Measurements from ENCODE around the gene SNU13. TPM values are rescaled to one million over a fixed set of nuclear protein-coding genes. Genes with fewer than 3 reads are reported as not detected.

Gene SNU13
- total RNA-seq, 1 donor from 2014 or later: 175 TPM

DNA sequence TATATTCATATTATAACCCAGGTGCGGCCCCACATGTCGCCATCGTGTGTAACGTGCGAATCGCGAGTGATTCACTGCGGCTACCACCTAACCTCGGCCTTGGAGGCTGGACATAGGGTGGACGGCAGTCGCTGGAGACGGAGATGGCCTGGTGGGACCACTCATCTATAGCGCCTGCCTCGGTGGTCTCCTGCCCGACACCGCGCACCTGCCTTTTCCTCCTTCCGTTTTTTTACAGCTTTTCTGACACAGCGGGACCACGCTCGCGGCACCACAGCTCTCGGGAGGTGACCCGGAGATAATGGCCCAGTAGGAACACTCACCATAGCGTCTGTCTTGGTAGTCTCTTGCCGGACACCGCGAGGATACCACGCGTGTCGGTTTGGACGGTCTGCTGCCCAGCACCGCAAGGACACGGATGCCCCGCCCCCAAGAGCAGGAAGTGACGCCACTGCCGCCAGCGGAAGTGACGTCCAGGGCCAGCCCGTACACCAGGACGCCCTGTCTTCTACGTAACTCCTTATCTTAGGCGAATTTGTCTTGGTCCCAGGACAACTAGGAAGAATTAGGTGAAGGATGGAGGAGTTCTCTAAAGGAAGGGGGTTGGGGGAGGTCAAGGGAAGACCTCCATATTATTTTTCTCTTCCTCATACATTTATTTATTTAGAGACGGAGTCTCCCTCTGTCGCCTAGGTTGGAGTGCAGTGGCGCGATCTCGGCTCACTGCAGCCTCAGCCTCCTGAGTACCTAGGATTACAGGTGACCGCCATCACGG lies 6.4 kb downstream of the SNU13 start:
- no peak for FAIRE-seq
- TF ChIP-seq EZH2 (IDR thresholded peaks at IDR 0.05; ENCODE audit: insufficient read depth, low read length): no peak
- TF ChIP-seq, protein P1, sequence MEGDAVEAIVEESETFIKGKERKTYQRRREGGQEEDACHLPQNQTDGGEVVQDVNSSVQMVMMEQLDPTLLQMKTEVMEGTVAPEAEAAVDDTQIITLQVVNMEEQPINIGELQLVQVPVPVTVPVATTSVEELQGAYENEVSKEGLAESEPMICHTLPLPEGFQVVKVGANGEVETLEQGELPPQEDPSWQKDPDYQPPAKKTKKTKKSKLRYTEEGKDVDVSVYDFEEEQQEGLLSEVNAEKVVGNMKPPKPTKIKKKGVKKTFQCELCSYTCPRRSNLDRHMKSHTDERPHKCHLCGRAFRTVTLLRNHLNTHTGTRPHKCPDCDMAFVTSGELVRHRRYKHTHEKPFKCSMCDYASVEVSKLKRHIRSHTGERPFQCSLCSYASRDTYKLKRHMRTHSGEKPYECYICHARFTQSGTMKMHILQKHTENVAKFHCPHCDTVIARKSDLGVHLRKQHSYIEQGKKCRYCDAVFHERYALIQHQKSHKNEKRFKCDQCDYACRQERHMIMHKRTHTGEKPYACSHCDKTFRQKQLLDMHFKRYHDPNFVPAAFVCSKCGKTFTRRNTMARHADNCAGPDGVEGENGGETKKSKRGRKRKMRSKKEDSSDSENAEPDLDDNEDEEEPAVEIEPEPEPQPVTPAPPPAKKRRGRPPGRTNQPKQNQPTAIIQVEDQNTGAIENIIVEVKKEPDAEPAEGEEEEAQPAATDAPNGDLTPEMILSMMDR (IDR thresholded peaks at IDR 0.05; ENCODE audit: insufficient read depth, low read depth, low read length): no peak
- peak overlapping the region; percentile 97 for H3K27ac Mint-ChIP-seq (ENCODE audit: unreplicated experiment)

GRCh38 chr22:41681616-41682015 lies 7.1 kb downstream of the SNU13 start:
- H3K9me3 ChIP-seq (ENCODE audit: insufficient read depth, low read depth, low read length): no peaks in the 10 kb centered on the region
- no peaks in the 10 kb centered on the region for H3K9me3 Mint-ChIP-seq (ENCODE audit: unreplicated experiment)
- H2AFZ ChIP-seq (ENCODE audit: low read depth, low read length): no peak overlapping the region
- FAIRE-seq (no peak), DNase-seq (ENCODE audit: low read depth) (no peak)
- peaks cover 4% of the 10 kb centered on the region for H3K4me1 ChIP-seq (ENCODE audit: insufficient read depth, low read length)
- peak overlapping the region; percentile 81 for H3K27ac ChIP-seq (ENCODE audit: low read depth, low read length)
- H3K27me3 Mint-ChIP-seq (ENCODE audit: low read depth, unreplicated experiment): no peaks in the 10 kb centered on the region
- peaks cover 90% of the 10 kb centered on the region for H3K79me2 ChIP-seq (ENCODE audit: insufficient read depth, low read length)
- H4K20me1 ChIP-seq (ENCODE audit: insufficient read depth, low read length): peaks cover 68% of the 10 kb centered on the region
- H3K9ac ChIP-seq (ENCODE audit: low read length): peak overlapping the region; percentile 92
- H3K4me3 ChIP-seq (ENCODE audit: insufficient read depth, low read depth, low read length): peak overlapping the region; percentile 74
- peak overlapping the region; percentile 84 for H3K4me2 ChIP-seq (ENCODE audit: low read length)
- H3K4me1 Mint-ChIP-seq (ENCODE audit: low read depth, unreplicated experiment): peaks cover 3% of the 10 kb centered on the region
- peaks cover 5% of the 10 kb centered on the region for H3K36me3 Mint-ChIP-seq (ENCODE audit: low read depth, unreplicated experiment)
- H3K27ac Mint-ChIP-seq (ENCODE audit: unreplicated experiment): no peak overlapping the region
- peaks cover 21% of the 10 kb centered on the region for H3K36me3 ChIP-seq (ENCODE audit: insufficient read depth, low read length)
- TF ChIP-seq, protein P1 (IDR thresholded peaks at IDR 0.05; ENCODE audit: insufficient read depth, low read depth, low read length): no peak
- no peak for TF ChIP-seq EZH2 (IDR thresholded peaks at IDR 0.05; ENCODE audit: insufficient read depth, low read length)
- H3K27me3 ChIP-seq (ENCODE audit: insufficient read depth, low read length): no peaks in the 10 kb centered on the region
- peak overlapping the region; percentile 97 for H3K4me3 Mint-ChIP-seq (ENCODE audit: unreplicated experiment)

More for the DNA sequence above, 6.4 kb downstream of the SNU13 start:
- no peaks in the 10 kb centered on the region for H3K27me3 ChIP-seq (ENCODE audit: insufficient read depth, low read length)
- peaks cover 93% of the 10 kb centered on the region for H3K79me2 ChIP-seq (ENCODE audit: insufficient read depth, low read length)
- H2AFZ ChIP-seq (ENCODE audit: low read depth, low read length): peak overlapping the region; percentile 67
- peak overlapping the region; percentile 81 for H3K27ac ChIP-seq (ENCODE audit: low read depth, low read length)
- H3K36me3 ChIP-seq (ENCODE audit: insufficient read depth, low read length): peaks cover 17% of the 10 kb centered on the region
- peaks cover 70% of the 10 kb centered on the region for H4K20me1 ChIP-seq (ENCODE audit: insufficient read depth, low read length)
- Mint-ChIP-seq H3K4me3 (ENCODE audit: unreplicated experiment) (peak overlapping the region; percentile 97), H3K27me3 (ENCODE audit: low read depth, unreplicated experiment) (no peaks in the 10 kb centered on the region), H3K36me3 (ENCODE audit: low read depth, unreplicated experiment) (peaks cover 5% of the 10 kb centered on the region), H3K4me1 (ENCODE audit: low read depth, unreplicated experiment) (peaks cover 6% of the 10 kb centered on the region), H3K9me3 (ENCODE audit: unreplicated experiment) (no peaks in the 10 kb centered on the region)
- H3K9ac ChIP-seq (ENCODE audit: low read length): peak overlapping the region; percentile 92
- peak overlapping the region; percentile 74 for H3K4me3 ChIP-seq (ENCODE audit: insufficient read depth, low read depth, low read length)
- H3K4me1 ChIP-seq (ENCODE audit: insufficient read depth, low read length): peaks cover 4% of the 10 kb centered on the region
- H3K4me2 ChIP-seq (ENCODE audit: low read length): peak overlapping the region; percentile 84
- H3K9me3 ChIP-seq (ENCODE audit: insufficient read depth, low read depth, low read length): no peaks in the 10 kb centered on the region
- DNase-seq (ENCODE audit: low read depth): peak; percentile 80

- DNase-seq (ENCODE audit: low read depth) (no peak), FAIRE-seq (no peak)
- no peaks in the 10 kb centered on the region for H3K27me3 ChIP-seq (ENCODE audit: insufficient read depth, low read length)
- no peak overlapping the region for H3K9ac ChIP-seq (ENCODE audit: low read length)
- no peaks in the 10 kb centered on the region for H3K4me1 ChIP-seq (ENCODE audit: insufficient read depth, low read length)
- Mint-ChIP-seq H3K27me3 (ENCODE audit: low read depth, unreplicated experiment) (no peaks in the 10 kb centered on the region), H3K36me3 (ENCODE audit: low read depth, unreplicated experiment) (peaks cover 16% of the 10 kb centered on the region), H3K9me3 (ENCODE audit: unreplicated experiment) (no peaks in the 10 kb centered on the region), H3K4me1 (ENCODE audit: low read depth, unreplicated experiment) (peaks cover 3% of the 10 kb centered on the region), H3K27ac (ENCODE audit: unreplicated experiment) (no peak overlapping the region), H3K4me3 (ENCODE audit: unreplicated experiment) (no peak overlapping the region)
- H3K4me3 ChIP-seq (ENCODE audit: insufficient read depth, low read depth, low read length): no peak overlapping the region
- no peak overlapping the region for H3K27ac ChIP-seq (ENCODE audit: low read depth, low read length)
- no peak overlapping the region for H2AFZ ChIP-seq (ENCODE audit: low read depth, low read length)
- H3K36me3 ChIP-seq (ENCODE audit: insufficient read depth, low read length): peaks cover 33% of the 10 kb centered on the region
- no peak for TF ChIP-seq EZH2 (IDR thresholded peaks at IDR 0.05; ENCODE audit: insufficient read depth, low read length)
- TF ChIP-seq, protein P1 (IDR thresholded peaks at IDR 0.05; ENCODE audit: insufficient read depth, low read depth, low read length): no peak
- H3K79me2 ChIP-seq (ENCODE audit: insufficient read depth, low read length): peaks cover 71% of the 10 kb centered on the region
- H3K4me2 ChIP-seq (ENCODE audit: low read length): no peak overlapping the region
- H3K9me3 ChIP-seq (ENCODE audit: insufficient read depth, low read depth, low read length): no peaks in the 10 kb centered on the region
- H4K20me1 ChIP-seq (ENCODE audit: insufficient read depth, low read length): peaks cover 62% of the 10 kb centered on the region
These were observed 12.5 kb downstream of the SNU13 start for GRCh38 chr22:41676134-41676533.

Measured in astrocyte (in vitro differentiated cells and primary cell).